DOHH2 (cell line): Measurements from ENCODE around the gene SERPINE3.

Experiments
- H3F3A ChIP-seq: fragments of 200-600 bp; sonication (generic), shearing (Covaris generic); 2 replicates; pipeline ENCODE4 v1.6.0; 2016; ENCODE audit warnings: antibody characterized with exemption, mild to moderate bottlenecking; ENCODE audit not compliant: control insufficient read depth, insufficient read depth
- H3K27ac ChIP-seq: fragments of 200-600 bp; sonication (generic); 2 replicates; pipeline ENCODE4 v1.5.1; 2014; ENCODE audit warnings: low read depth, mild to moderate bottlenecking, low read length, moderate library complexity
- H3K27me3 ChIP-seq: fragments of 200-600 bp; sonication (generic); 2 replicates; pipeline ENCODE4 v1.6.1; 2014; ENCODE audit warnings: mild to moderate bottlenecking, low read length, mixed read lengths; ENCODE audit not compliant: control insufficient read depth
- H3K36me3 ChIP-seq: fragments of 200-600 bp; sonication (generic); 2 replicates; pipeline ENCODE4 v1.6.1; 2014; ENCODE audit warnings: mild to moderate bottlenecking, low read length, moderate library complexity, mixed read lengths; ENCODE audit not compliant: control insufficient read depth
- H3K4me1 ChIP-seq: fragments of 200-600 bp; sonication (generic); 2 replicates; pipeline ENCODE4 v1.6.1; 2014; ENCODE audit warnings: mild to moderate bottlenecking, low read length, mixed read lengths; ENCODE audit not compliant: control insufficient read depth
- H3K4me2 ChIP-seq: fragments of 200-600 bp; sonication (generic); 2 replicates; pipeline ENCODE4 v1.6.0; 2014; ENCODE audit warnings: mild to moderate bottlenecking, low read length, moderate library complexity
- H3K4me3 ChIP-seq: fragments of 200-600 bp; sonication (generic); 2 replicates; pipeline ENCODE4 v1.5.1; 2014; ENCODE audit warnings: mild to moderate bottlenecking, low read length, mixed read lengths
- H3K79me2 ChIP-seq: fragments of 200-600 bp; sonication (generic); 2 replicates; pipeline ENCODE4 v1.6.1; 2014; ENCODE audit warnings: mild to moderate bottlenecking, low read length, mixed read lengths; ENCODE audit not compliant: control insufficient read depth
- H3K9me2 ChIP-seq: fragments of 200-600 bp; sonication (generic); replicated peaks from 2 replicates; pipeline ENCODE4 v1.6.1; 2014; ENCODE audit warnings: mild to moderate bottlenecking, low read length, mixed read lengths; ENCODE audit not compliant: control insufficient read depth
- H3K9me3 ChIP-seq: fragments of 200-600 bp; sonication (generic); 2 replicates; pipeline ENCODE4 v1.6.1; 2014; ENCODE audit warnings: antibody characterized with exemption, low read length, mixed read lengths; ENCODE audit not compliant: control insufficient read depth, insufficient read depth
- H4K20me1 ChIP-seq: fragments of 200-600 bp; sonication (generic); 2 replicates; pipeline ENCODE4 v1.6.0; 2014; ENCODE audit warnings: low read depth, mild to moderate bottlenecking, antibody characterized with exemption, low read length, moderate library complexity; ENCODE audit not compliant: control insufficient read depth, insufficient read depth
- CTCF ChIP-seq: fragments of 200-600 bp; sonication (generic); IDR thresholded peaks from one replicate; pipeline ENCODE4 v1.5.1; 2014; ENCODE audit warnings: antibody characterized with exemption, mild to moderate bottlenecking, low read depth, low read length; ENCODE audit not compliant: poor library complexity, severe bottlenecking
- EZH2phosphoT487 ChIP-seq: fragments of 200-600 bp; sonication (generic); IDR thresholded peaks from 2 replicates; pipeline ENCODE4 v1.6.1; 2017; ENCODE audit warnings: borderline replicate concordance, mild to moderate bottlenecking, antibody characterized with exemption, low read length, moderate library complexity, mixed read lengths

The SERPINE3 gene

GRCh38 chr13:51339952-51340732 lies 651 bp downstream of the SERPINE3 start:
- H4K20me1 ChIP-seq: no peaks in the 10 kb centered on the region
- H3K4me3 ChIP-seq: no peak overlapping the region
- H3K27me3 ChIP-seq: peaks cover 3% of the 10 kb centered on the region; the same call in 1 of the 2 replicates
- no peaks in the 10 kb centered on the region for H3K79me2 ChIP-seq
- no peaks in the 10 kb centered on the region for H3K36me3 ChIP-seq
- TF ChIP-seq EZH2phosphoT487: no peak
- no peak overlapping the region for H3K4me2 ChIP-seq
- no peaks in the 10 kb centered on the region for H3K4me1 ChIP-seq
- no peaks in the 10 kb centered on the region for H3K9me2 ChIP-seq
- H3F3A ChIP-seq: no peaks in the 10 kb centered on the region
- no peak overlapping the region for H3K27ac ChIP-seq
- H3K9me3 ChIP-seq: no peaks in the 10 kb centered on the region

- Histone ChIP-seq H3K36me3 (no peaks in the 10 kb centered on the region), H3K9me2 (no peaks in the 10 kb centered on the region), H3K27me3 (peaks cover 3% of the 10 kb centered on the region; the same call in 1 of the 2 replicates), H3K27ac (no peak overlapping the region), H4K20me1 (no peaks in the 10 kb centered on the region), H3K4me1 (no peaks in the 10 kb centered on the region), H3F3A (no peaks in the 10 kb centered on the region), H3K4me2 (no peak overlapping the region), H3K4me3 (no peak overlapping the region), H3K79me2 (no peaks in the 10 kb centered on the region), H3K9me3 (no peaks in the 10 kb centered on the region)
- TF ChIP-seq EZH2phosphoT487 (no peak), CTCF (no peak)
These were observed 1.7 kb downstream of the SERPINE3 start for GRCh38 chr13:51341232-51341631.

GRCh38 chr13:51341791-51342190 lies 2.3 kb downstream of the SERPINE3 start:
- no peaks in the 10 kb centered on the region for H3K36me3 ChIP-seq
- no peaks in the 10 kb centered on the region for H4K20me1 ChIP-seq
- no peaks in the 10 kb centered on the region for H3K4me1 ChIP-seq

More at GRCh38 chr13:51341791-51342190, 2.3 kb downstream of the SERPINE3 start:
- no peak overlapping the region for H3K4me3 ChIP-seq
- H3K9me2 ChIP-seq: no peaks in the 10 kb centered on the region
- H3K27me3 ChIP-seq: peaks cover under 1% of the 10 kb centered on the region; the same call in 1 of the 2 replicates
- no peaks in the 10 kb centered on the region for H3K79me2 ChIP-seq
- H3K4me2 ChIP-seq: no peak overlapping the region
- TF ChIP-seq CTCF: no peak
- no peak for TF ChIP-seq EZH2phosphoT487
- H3F3A ChIP-seq: no peaks in the 10 kb centered on the region
- H3K9me3 ChIP-seq: no peaks in the 10 kb centered on the region
- no peak overlapping the region for H3K27ac ChIP-seq
